ENCODE measurements around the gene MUS81.

The MUS81 gene

GRCh38 chr11:65892661-65893317 is 32.6 kb downstream of the MUS81 start:
- DNase-seq, result no peak

- DNase-seq, result no peak
Observed at GRCh38 chr11:65894034-65894591, 33.9 kb downstream of the MUS81 start.

GRCh38 chr11:65895482-65895981 is 35.3 kb downstream of the MUS81 start:
- no peak for DNase-seq

GRCh38 chr11:65896034-65896999 is 36.1 kb downstream of the MUS81 start:
- DNase-seq, result no peak

GRCh38 chr11:65897020-65897471 is 36.8 kb downstream of the MUS81 start:
- DNase-seq, result no peak

GRCh38 chr11:65898656-65899355 is 38.6 kb downstream of the MUS81 start:
- no peak for DNase-seq

GRCh38 chr11:65899356-65900124 is 39.3 kb downstream of the MUS81 start:
- no peak for DNase-seq

GRCh38 chr11:65900125-65900898 is 40.1 kb downstream of the MUS81 start, which contains the start of gene FOSL1:
Gene FOSL1, minus strand, starts transcription at chr11:65900388. Its CDS starts 49 bp downstream, at chr11:65900339.
- DNase-seq, result peak in 1 of 2 experiments; percentile 46

- DNase-seq, result no peak
Observed at GRCh38 chr11:65900899-65901180, 40.6 kb downstream of the MUS81 start.

GRCh38 chr11:65903068-65903481 is 42.8 kb downstream of the MUS81 start:
- no peak for DNase-seq

GRCh38 chr11:65903715-65904114 is 43.5 kb downstream of the MUS81 start:
- DNase-seq, result no peak

- no peak for DNase-seq
Observed at GRCh38 chr11:65906602-65907001, 46.4 kb downstream of the MUS81 start.

- no peak for DNase-seq
Observed at GRCh38 chr11:65907878-65908277, 47.6 kb downstream of the MUS81 start.

GRCh38 chr11:65911682-65912568 is 51.7 kb downstream of the MUS81 start:
- DNase-seq, result peak; percentile 48 to 76

GRCh38 chr11:65912845-65913244 is 52.6 kb downstream of the MUS81 start:
- no peak for DNase-seq

GRCh38 chr11:65915101-65915820 is 55.0 kb downstream of the MUS81 start:
- DNase-seq, result peak in 1 of 2 experiments; percentile 27

GRCh38 chr11:65915821-65916251 is 55.6 kb downstream of the MUS81 start:
- DNase-seq, result peak in 1 of 2 experiments; percentile 69
